Measurements from ENCODE around the gene SFTPA2. TPM values are rescaled to one million over a fixed set of nuclear protein-coding genes. Genes with fewer than 3 reads are reported as not detected.

SFTPA2 gene
- total RNA-seq, 1 experiment from 2014 or later, result 4.6 TPM

DNA sequence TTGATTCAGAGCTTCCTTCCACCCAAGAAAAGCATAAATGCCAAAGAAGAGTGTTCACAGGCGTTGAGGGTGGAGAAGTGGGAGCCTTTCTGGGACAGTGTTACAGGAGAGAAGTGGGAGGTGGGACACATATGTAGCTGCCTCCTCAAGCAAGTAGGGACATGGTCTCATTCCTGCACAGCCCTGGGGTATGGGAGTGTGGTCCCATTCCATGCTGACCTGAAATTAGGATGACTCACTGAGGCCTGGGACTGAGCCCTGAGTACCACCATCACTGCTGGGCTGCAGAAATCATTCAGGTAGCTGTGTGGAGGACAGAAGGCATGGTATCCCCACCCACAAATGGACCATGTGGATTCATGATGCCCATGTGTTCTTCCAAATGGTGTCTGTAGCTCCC, 33.2 kb upstream of the SFTPA2 start (continued):
- TF ChIP-seq, protein P1, sequence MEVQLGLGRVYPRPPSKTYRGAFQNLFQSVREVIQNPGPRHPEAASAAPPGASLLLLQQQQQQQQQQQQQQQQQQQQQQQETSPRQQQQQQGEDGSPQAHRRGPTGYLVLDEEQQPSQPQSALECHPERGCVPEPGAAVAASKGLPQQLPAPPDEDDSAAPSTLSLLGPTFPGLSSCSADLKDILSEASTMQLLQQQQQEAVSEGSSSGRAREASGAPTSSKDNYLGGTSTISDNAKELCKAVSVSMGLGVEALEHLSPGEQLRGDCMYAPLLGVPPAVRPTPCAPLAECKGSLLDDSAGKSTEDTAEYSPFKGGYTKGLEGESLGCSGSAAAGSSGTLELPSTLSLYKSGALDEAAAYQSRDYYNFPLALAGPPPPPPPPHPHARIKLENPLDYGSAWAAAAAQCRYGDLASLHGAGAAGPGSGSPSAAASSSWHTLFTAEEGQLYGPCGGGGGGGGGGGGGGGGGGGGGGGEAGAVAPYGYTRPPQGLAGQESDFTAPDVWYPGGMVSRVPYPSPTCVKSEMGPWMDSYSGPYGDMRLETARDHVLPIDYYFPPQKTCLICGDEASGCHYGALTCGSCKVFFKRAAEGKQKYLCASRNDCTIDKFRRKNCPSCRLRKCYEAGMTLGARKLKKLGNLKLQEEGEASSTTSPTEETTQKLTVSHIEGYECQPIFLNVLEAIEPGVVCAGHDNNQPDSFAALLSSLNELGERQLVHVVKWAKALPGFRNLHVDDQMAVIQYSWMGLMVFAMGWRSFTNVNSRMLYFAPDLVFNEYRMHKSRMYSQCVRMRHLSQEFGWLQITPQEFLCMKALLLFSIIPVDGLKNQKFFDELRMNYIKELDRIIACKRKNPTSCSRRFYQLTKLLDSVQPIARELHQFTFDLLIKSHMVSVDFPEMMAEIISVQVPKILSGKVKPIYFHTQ (CRISPR knock-in tag; IDR thresholded peaks at IDR 0.05), result no peak
- no peak for TF ChIP-seq ELF4 (CRISPR knock-in tag; IDR thresholded peaks at IDR 0.05; ENCODE audit: low read depth)
- TF ChIP-seq ZNF281 (CRISPR knock-in tag; IDR thresholded peaks at IDR 0.05), result no peak
- no peak for TF ChIP-seq PRRX2 (CRISPR knock-in tag; IDR thresholded peaks at IDR 0.05)
- TF ChIP-seq ZNF671 (CRISPR knock-in tag; IDR thresholded peaks at IDR 0.05), result no peak
- TF ChIP-seq FOXK1 (CRISPR knock-in tag; IDR thresholded peaks at IDR 0.05), result no peak
- TF ChIP-seq CTCF (IDR thresholded peaks at IDR 0.05), result no peak

DNA sequence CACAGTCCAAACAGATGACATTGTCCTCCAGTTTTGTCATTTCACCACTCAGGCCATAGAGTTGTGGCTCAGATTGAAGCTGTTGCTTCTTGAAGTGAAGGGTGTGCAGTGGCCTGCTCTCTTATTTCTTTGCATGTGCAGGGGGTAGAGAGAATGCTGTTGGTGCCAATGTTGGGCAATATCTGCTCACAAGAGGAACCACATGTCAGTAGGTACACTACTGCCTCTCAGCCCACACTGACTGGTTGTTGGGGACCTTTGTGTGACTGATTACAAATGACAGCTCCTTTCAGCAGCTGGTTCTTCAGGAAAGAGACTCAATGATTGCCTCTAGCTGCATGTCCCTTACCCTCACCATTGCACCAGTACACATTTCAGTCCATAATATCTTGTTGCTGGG, 28.6 kb upstream of the SFTPA2 start:
- H3K4me1 Mint-ChIP-seq, result no peaks in the 10 kb centered on the region
- CTCF ChIA-PET, result no interaction called here
- POLR2A ChIA-PET, result no interaction called here
- no peak overlapping the region for H3K4me3 Mint-ChIP-seq
- DNase-seq (ENCODE audit: low spot score), result no peak
- H3K27ac Mint-ChIP-seq, result no peak overlapping the region
- TF ChIP-seq GABPB1 (CRISPR knock-in tag; IDR thresholded peaks at IDR 0.05), result no peak
- TF ChIP-seq CDX4 (CRISPR knock-in tag; IDR thresholded peaks at IDR 0.05; ENCODE audit: borderline replicate concordance), result no peak
- no peak for TF ChIP-seq IRF1 (CRISPR knock-in tag; IDR thresholded peaks at IDR 0.05)
- H3K36me3 Mint-ChIP-seq, result no peaks in the 10 kb centered on the region
- H3K9me3 Mint-ChIP-seq, result no peaks in the 10 kb centered on the region
- ATAC-seq, result no peak
- H3K27me3 Mint-ChIP-seq (ENCODE audit: low read depth), result peaks cover 20% of the 10 kb centered on the region

- Mint-ChIP-seq H3K27ac (no peak overlapping the region), H3K9me3 (no peaks in the 10 kb centered on the region), H3K4me3 (no peak overlapping the region), H3K4me1 (no peaks in the 10 kb centered on the region), H3K27me3 (ENCODE audit: low read depth) (peaks cover 20% of the 10 kb centered on the region), H3K36me3 (no peaks in the 10 kb centered on the region)
- ChIA-PET POLR2A (no interaction called here), CTCF (interaction anchor here (0.8 to 1.0 kb wide), 2 partner anchors 50 to 212 kb away, joined by 3 read pairs; no protein-coding TSS in a partner anchor)
- TF ChIP-seq HMGXB4 (CRISPR knock-in tag; IDR thresholded peaks at IDR 0.05), result no peak
- TF ChIP-seq ZNF263 (CRISPR knock-in tag; IDR thresholded peaks at IDR 0.05; ENCODE audit: low read depth), result no peak
- no peak for TF ChIP-seq MYBL2 (CRISPR knock-in tag; IDR thresholded peaks at IDR 0.05)
- DNase-seq (ENCODE audit: low spot score) (no peak), ATAC-seq (no peak)
These were observed 26.7 kb upstream of the SFTPA2 start for GRCh38 chr10:79586933-79587332.
